LNCaP clone FGC (cell line): Measurements from ENCODE around the gene BCL10.

Experiments
- DNase-seq: peaks from one replicate; pipeline ENCODE4 v3.0.0-alpha.2; 2011; ENCODE audit warnings: low read depth
- H3K4me3 ChIP-seq: 2 replicates; pipeline ENCODE4 v1.5.1; 2011; ENCODE audit warnings: mild to moderate bottlenecking, low read depth, low read length, control low read depth
- TF ChIP-seq, protein P1 (sequence below): IDR thresholded peaks from 2 replicates; pipeline ENCODE4 v1.5.1; 2012; ENCODE audit warnings: mild to moderate bottlenecking; ENCODE audit not compliant: control insufficient read depth, insufficient read depth; ENCODE audit errors: extremely low read depth

BCL10 gene

DNA sequence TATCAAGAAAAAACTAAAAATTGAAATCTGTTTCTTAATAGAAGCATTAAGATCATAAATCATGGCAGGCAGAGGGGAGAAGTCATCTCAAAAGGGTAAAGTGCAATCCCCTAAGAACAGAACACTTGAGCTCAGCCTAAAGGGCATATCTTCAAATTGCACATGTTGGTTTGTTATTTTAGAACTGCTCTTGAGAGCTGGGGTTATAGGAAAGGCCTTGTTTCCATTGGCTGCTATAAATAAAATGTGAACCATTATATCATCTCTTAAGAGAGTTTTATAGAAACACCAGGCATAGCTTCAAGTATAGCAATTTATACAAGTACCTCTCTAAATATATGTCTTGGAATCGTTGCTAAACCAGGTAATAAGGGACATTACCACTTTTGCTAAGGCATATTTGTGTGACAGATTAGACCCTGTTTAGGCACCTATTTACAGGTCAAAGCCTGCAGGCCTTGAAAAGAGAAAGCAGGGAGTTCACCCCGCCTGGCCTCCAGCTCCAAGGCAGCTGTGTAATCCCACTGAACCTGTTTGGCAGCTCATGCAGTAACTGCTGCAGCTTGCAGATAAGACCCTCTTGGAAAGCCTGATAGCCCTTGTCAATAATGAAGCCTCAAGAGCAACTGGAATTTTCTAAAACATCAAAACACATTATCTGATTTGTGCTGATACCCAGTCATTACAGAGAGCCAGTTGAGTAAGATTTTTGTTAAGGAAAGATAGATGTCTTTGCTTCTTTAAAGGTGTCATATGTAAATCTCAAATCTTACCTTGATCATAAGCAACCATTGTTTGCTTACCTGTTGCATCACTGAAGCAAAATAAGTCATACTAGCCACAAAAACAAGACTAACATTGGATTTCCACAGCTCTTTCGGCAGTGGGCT is 51.5 kb downstream of the BCL10 start:
- H3K4me3 ChIP-seq, result 0 out of 2 replicates have a peak overlapping the region, but pooled peaks have one; percentile 2
- DNase-seq, result peak; percentile 77
- TF ChIP-seq, protein P1, sequence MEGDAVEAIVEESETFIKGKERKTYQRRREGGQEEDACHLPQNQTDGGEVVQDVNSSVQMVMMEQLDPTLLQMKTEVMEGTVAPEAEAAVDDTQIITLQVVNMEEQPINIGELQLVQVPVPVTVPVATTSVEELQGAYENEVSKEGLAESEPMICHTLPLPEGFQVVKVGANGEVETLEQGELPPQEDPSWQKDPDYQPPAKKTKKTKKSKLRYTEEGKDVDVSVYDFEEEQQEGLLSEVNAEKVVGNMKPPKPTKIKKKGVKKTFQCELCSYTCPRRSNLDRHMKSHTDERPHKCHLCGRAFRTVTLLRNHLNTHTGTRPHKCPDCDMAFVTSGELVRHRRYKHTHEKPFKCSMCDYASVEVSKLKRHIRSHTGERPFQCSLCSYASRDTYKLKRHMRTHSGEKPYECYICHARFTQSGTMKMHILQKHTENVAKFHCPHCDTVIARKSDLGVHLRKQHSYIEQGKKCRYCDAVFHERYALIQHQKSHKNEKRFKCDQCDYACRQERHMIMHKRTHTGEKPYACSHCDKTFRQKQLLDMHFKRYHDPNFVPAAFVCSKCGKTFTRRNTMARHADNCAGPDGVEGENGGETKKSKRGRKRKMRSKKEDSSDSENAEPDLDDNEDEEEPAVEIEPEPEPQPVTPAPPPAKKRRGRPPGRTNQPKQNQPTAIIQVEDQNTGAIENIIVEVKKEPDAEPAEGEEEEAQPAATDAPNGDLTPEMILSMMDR, result no peak

DNA sequence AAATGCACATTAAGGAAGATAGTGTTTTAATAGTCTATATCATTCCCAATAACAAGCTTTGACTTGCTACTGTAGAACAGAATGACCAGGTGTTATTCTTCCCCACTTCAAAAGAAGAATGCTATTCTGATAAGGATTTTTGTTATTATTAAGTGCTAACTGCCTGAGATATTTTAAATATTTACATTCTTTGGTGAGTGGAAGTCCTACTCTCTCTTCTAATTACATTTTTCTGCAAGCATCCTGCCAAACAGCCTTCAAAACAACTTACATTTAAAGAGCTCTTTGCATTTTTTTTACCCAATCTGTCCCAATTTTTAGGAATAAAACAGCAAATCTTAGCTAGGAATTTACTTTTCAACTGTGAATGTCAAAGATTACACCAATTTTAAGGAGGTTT is 52.1 kb downstream of the BCL10 start:
- TF ChIP-seq, protein P1, result no peak

DNA sequence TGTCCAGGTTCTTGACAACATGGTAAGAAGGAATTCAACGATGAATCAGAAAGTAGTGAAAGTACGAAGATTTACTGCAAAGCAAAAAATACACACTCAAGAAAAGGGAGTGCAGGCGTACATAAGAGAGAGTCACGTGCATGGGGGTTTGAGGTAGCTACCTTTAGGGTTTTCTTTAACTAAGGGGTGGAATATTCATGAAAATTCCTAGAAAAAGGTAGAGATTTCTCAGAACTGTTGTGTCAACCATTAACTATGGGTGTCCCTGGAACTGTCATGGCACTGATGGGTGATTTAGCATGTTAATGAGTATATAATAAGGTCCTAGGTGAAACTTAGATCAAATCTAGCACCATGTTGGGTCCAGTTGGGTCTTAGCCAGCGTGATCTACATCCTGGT is 53.1 kb downstream of the BCL10 start:
- TF ChIP-seq, protein P1, result no peak
- H3K4me3 ChIP-seq, result no peak overlapping the region
- no peak for DNase-seq

More for the DNA sequence above, 52.1 kb downstream of the BCL10 start:
- no peak overlapping the region for H3K4me3 ChIP-seq
- DNase-seq, result no peak

DNA sequence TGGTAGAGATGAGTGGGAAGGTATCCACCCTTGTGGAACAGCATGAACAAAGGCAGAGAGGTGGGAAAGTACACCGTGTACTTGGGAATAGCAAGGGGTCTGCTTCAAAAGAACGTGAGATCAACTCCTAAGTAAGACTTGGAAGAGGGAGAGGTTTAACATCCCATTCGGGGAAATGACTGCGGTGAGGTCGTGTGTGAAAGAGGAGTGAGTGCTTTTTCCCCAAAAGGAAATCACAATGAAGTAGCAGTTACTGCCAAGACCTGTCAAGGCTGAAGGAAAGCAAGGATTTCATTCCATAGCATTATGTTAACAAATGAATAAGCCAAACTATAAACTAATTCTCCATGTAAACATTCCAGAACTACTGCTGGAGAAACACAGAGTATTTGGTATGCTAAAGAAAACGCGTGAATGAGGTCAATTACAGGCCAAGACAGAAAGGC is 55.7 kb downstream of the BCL10 start:
- TF ChIP-seq, protein P1, result no peak
- no peak overlapping the region for H3K4me3 ChIP-seq
- no peak for DNase-seq

DNA sequence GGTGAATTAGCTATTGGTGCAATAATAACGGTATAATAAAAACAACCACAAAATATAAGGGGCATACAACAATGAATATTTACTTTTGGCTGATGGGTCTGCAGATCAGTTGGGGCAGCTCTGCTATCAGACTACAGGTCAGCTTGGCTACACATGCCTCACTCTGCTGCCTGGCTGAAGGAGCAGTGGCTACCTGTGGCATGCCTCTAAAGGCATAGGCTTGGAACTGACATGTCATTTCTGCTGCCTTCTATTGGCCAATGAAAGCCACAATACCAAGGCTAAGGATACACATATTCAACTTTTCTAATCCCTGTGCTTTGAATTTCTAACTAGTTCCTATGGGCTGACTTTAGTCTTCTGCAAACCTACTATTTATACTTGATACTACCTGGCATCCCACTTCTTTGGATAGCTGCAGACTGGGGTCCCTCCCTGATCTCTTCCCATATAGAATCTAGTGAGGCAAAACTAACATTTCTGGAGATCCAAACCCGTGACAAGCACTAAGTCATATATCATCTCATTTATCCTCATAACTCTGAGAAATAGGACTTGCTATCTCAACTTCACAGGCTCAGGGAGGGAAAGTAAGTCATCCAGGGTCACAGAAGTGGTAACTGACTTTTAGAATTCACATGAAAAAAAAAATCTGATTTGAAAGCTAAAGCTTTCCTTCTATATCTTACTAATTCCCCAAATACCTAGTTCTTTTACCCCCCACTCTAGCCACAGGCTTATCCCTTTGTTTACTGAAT is 56.4 kb downstream of the BCL10 start:
- no peak overlapping the region for H3K4me3 ChIP-seq
- TF ChIP-seq, protein P1, result no peak
- no peak for DNase-seq

DNA sequence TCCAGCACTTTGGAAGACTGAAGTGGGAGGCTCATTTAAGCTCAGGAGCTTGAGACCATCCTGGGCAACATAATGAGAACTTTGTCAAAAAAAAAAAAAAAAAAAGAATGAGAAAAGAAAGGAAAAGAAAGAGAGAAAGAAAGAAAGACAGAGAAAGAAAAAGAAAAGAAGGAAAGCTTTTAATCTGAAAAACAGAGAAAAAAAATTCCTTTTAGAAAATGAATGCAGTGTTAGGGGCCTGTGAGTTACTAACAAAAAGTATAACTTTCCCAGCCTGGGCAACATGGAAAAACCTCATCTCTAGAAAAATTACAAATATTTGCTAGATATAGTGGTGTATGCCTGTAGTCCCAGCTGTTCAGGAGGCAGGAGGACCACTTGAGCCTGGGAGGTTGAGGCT is 59.7 kb downstream of the BCL10 start:
- no peak for DNase-seq
- TF ChIP-seq, protein P1, result no peak
- H3K4me3 ChIP-seq, result no peak overlapping the region
